DND-41 (cell line): ENCODE data around the gene SMTN.

Experiments
- ATAC-seq: fragments of 200-7000 bp; cut with Tn5 transposase; 3 replicates; pipeline ENCODE4 v1.9.1; 2021; ENCODE audit warnings: low read depth; ENCODE audit not compliant: insufficient read depth
- DNase-seq: peaks from one replicate; pipeline ENCODE4 v3.0.0-alpha.2; 2020
- H2AFZ ChIP-seq: 2 replicates; pipeline ENCODE4 v1.6.0; 2012; ENCODE audit warnings: low read depth, low read length
- H3K27ac ChIP-seq: 2 replicates; pipeline ENCODE4 v1.5.1; 2012; ENCODE audit warnings: low read length, inconsistent platforms
- H3K27me3 ChIP-seq: fragments of 200-600 bp; sonication (generic); 2 replicates; pipeline ENCODE4 v1.6.0; 2012; ENCODE audit warnings: low read length, mild to moderate bottlenecking, inconsistent platforms; ENCODE audit not compliant: insufficient read depth, poor library complexity
- H3K36me3 ChIP-seq: 2 replicates; pipeline ENCODE4 v1.5.1; 2012; ENCODE audit warnings: low read length, inconsistent platforms; ENCODE audit not compliant: insufficient read depth
- H3K4me1 ChIP-seq: 2 replicates; pipeline ENCODE4 v1.5.1; 2012; ENCODE audit warnings: mild to moderate bottlenecking, low read length; ENCODE audit not compliant: insufficient read depth
- H3K4me2 ChIP-seq: 2 replicates; pipeline ENCODE4 v1.6.0; 2012; ENCODE audit warnings: mild to moderate bottlenecking, moderate library complexity, low read length, inconsistent platforms; ENCODE audit not compliant: insufficient read depth
- H3K4me3 ChIP-seq, 2 experiments: fragments of 200-600 bp in 1 of 2; shearing (Covaris generic) in 1 of 2; 2 replicates each; pipeline ENCODE4 v1.5.1; 2012 to 2016; ENCODE audit warnings: inconsistent platforms in 2 of 2, low read length in 2 of 2, mild to moderate bottlenecking in 2 of 2, low read depth in 1 of 2, moderate library complexity in 1 of 2
- H3K79me2 ChIP-seq: 2 replicates; pipeline ENCODE4 v1.6.0; 2012; ENCODE audit warnings: low read length, inconsistent platforms; ENCODE audit not compliant: insufficient read depth
- H3K9ac ChIP-seq: 2 replicates; pipeline ENCODE4 v1.6.0; 2012; ENCODE audit warnings: low read depth, mild to moderate bottlenecking, inconsistent platforms, low read length, moderate library complexity
- H3K9me3 ChIP-seq: 2 replicates; pipeline ENCODE4 v1.5.1; 2012; ENCODE audit warnings: low read length, moderate library complexity, mild to moderate bottlenecking, inconsistent platforms; ENCODE audit not compliant: insufficient read depth, severe bottlenecking
- H4K20me1 ChIP-seq: 2 replicates; pipeline ENCODE4 v1.6.0; 2012; ENCODE audit warnings: low read length; ENCODE audit not compliant: insufficient read depth
- EZH2 ChIP-seq: IDR thresholded peaks from 3 replicates; pipeline ENCODE4 v1.6.1; 2012; ENCODE audit warnings: borderline replicate concordance, low read depth, mild to moderate bottlenecking, moderate library complexity, low read length, inconsistent platforms; ENCODE audit not compliant: severe bottlenecking
- TF ChIP-seq, protein P1 (sequence below): IDR thresholded peaks from 2 replicates; pipeline ENCODE4 v1.5.1; 2012; ENCODE audit warnings: borderline replicate concordance, low read length, moderate library complexity, mild to moderate bottlenecking; ENCODE audit not compliant: poor library complexity, severe bottlenecking; ENCODE audit errors: extremely low read depth

The SMTN gene

DNA sequence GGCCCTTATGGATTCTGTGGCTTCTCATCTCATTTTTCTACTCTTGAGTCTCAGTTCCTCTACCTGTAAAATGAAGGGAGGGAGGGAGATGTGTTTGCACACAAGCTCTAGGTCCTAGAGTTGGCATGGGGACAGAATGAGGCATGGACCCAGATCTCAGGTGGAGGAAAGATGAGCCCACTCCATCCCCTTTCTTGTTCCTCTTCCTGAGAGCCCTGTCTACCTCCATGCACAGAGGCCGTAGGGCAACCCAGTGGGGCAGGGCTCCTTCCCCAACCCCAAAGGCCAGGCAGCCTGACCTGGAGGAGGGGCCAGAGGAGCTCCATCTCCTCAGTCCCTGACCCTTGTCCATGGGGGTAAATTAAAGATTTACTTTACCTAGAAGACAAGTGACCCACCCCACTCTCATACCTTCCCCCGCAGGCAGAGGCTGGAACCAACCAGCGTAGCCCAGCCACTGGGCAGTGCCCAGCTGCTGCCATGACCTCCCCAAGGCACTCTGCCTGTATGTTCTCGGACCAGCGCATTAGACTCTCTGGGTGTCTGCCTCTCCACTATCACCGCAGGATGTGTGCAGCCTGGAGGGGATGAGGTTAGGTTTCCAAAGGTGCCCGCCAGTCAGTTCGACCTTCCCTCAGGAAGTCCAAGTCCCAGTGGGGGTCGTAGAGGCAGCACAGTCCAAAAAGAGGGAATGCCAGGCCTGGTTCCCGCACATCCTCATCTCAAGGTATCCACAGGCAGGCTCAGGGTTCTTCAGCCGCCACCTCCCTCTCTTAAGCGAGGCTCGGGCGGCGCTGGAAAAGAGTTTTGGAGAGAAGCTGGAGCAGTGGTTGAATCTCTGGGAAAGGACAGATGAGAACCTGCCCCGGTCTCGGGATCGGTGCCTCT, 3.0 kb downstream of the SMTN start:
- H3K36me3 ChIP-seq = peaks cover 23% of the 10 kb centered on the region
- H3K4me2 ChIP-seq = peak overlapping the region; percentile 99
- DNase-seq (no peak), ATAC-seq (peak; percentile 3)
- peak overlapping the region; percentile 99 for H2AFZ ChIP-seq
- TF ChIP-seq, protein P1, sequence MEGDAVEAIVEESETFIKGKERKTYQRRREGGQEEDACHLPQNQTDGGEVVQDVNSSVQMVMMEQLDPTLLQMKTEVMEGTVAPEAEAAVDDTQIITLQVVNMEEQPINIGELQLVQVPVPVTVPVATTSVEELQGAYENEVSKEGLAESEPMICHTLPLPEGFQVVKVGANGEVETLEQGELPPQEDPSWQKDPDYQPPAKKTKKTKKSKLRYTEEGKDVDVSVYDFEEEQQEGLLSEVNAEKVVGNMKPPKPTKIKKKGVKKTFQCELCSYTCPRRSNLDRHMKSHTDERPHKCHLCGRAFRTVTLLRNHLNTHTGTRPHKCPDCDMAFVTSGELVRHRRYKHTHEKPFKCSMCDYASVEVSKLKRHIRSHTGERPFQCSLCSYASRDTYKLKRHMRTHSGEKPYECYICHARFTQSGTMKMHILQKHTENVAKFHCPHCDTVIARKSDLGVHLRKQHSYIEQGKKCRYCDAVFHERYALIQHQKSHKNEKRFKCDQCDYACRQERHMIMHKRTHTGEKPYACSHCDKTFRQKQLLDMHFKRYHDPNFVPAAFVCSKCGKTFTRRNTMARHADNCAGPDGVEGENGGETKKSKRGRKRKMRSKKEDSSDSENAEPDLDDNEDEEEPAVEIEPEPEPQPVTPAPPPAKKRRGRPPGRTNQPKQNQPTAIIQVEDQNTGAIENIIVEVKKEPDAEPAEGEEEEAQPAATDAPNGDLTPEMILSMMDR = no peak
- no peak for TF ChIP-seq EZH2
- H3K79me2 ChIP-seq = peaks cover 23% of the 10 kb centered on the region
- no peaks in the 10 kb centered on the region for H3K9me3 ChIP-seq
- H3K27me3 ChIP-seq = no peaks in the 10 kb centered on the region
- H4K20me1 ChIP-seq = no peaks in the 10 kb centered on the region; the same call in 1 of the 2 replicates
- peak overlapping the region; percentile 93 for H3K27ac ChIP-seq
- peak overlapping the region; percentile 70 to 87 for H3K4me3 ChIP-seq
- H3K9ac ChIP-seq = peak overlapping the region; percentile 92
- H3K4me1 ChIP-seq = peaks cover 51% of the 10 kb centered on the region

DNA sequence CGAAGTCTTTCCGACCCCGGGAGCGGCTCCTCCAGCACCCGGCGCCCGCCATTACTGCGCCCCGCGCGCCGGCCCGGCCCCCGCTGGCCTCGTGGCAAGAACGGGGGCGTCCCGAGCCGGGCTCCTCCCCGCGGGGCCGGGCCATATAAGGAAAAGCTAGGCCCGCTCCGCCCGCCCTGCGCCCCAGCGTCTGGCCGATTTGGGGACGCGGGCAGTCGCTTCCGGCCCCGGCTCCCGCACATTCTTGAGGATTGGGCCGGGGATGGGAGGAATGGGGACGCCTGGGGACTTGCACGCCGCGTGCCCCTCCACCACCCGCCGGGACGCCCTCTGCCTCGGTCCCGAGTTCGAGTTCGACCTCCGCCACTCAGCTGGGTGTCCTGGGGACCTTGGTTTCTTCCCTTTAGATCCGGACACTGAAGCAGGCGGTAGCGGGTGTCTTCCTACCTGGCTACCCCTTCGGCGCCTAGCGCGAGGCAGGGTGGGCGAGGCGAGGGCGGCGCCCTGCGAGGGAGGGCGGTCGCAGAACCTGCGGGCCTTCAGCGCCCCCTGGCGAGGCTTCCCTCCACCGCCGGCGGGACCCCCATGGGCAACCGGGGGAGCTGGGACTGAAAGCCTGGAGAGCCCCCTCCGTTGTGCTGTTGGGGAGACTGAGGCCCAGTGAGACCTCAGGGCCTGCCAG, 3.8 kb downstream of the SMTN start:
- peak overlapping the region; percentile 93 for H3K27ac ChIP-seq
- ATAC-seq = peak; percentile 82
- peak; percentile 86 for DNase-seq
- peak overlapping the region; percentile 70 to 87 for H3K4me3 ChIP-seq
- peak overlapping the region; percentile 99 for H3K4me2 ChIP-seq
- H4K20me1 ChIP-seq = no peaks in the 10 kb centered on the region; the same call in 1 of the 2 replicates
- H3K79me2 ChIP-seq = peaks cover 23% of the 10 kb centered on the region
- H3K9me3 ChIP-seq = no peaks in the 10 kb centered on the region
- H3K27me3 ChIP-seq = no peaks in the 10 kb centered on the region
- H3K4me1 ChIP-seq = peaks cover 51% of the 10 kb centered on the region
- H3K9ac ChIP-seq = peak overlapping the region; percentile 92
- peaks cover 31% of the 10 kb centered on the region for H3K36me3 ChIP-seq
- H2AFZ ChIP-seq = peak overlapping the region; percentile 99
- TF ChIP-seq EZH2 = no peak
- TF ChIP-seq, protein P1 = peak; percentile 94

DNA sequence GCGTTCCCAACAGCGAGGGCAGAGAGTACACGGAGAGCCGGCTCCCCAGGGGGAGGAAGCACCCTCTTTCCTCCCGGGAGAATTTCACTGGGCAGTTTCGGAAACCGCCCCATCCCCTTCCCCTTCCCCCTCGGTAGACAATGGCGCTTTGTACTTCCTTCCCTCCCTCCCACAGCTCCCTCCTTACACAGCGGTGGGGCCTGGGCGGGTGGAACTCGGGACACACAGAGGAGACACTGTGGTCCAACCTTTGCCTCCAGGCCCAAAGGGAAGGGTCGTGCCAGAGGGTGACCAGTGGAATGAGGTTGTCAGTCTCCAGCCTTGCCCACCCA, 4.3 kb downstream of the SMTN start:
- ATAC-seq (no peak), DNase-seq (no peak)
- peaks cover 48% of the 10 kb centered on the region for H3K4me1 ChIP-seq
- peak overlapping the region in 1 of 2 experiments; percentile 87; a peak in 2 of 4 replicates for H3K4me3 ChIP-seq
- peak overlapping the region; percentile 92 for H3K9ac ChIP-seq
- H4K20me1 ChIP-seq = no peaks in the 10 kb centered on the region; the same call in 1 of the 2 replicates
- no peaks in the 10 kb centered on the region for H3K9me3 ChIP-seq
- peaks cover 23% of the 10 kb centered on the region for H3K79me2 ChIP-seq
- H3K27me3 ChIP-seq = no peaks in the 10 kb centered on the region
- H3K27ac ChIP-seq = peak overlapping the region; percentile 93
- H2AFZ ChIP-seq = peak overlapping the region; percentile 99
- peak overlapping the region; percentile 99 for H3K4me2 ChIP-seq
- TF ChIP-seq, protein P1 = no peak
- no peak for TF ChIP-seq EZH2
- peaks cover 35% of the 10 kb centered on the region for H3K36me3 ChIP-seq
